Keratinocyte (primary cell): Measurements from ENCODE around the gene HRCT1. TPM values are rescaled to one million over a fixed set of nuclear protein-coding genes. Genes with fewer than 3 reads are reported as not detected.

Experiments used
- DNase-seq: peaks from one replicate; pipeline ENCODE4 v3.0.0-alpha.2; 2011; ENCODE audit warnings: low read depth, missing footprints, low spot score
- FAIRE-seq: peaks from 2 replicates; lab custom pipeline; 2011; peaks lifted over from hg19 to GRCh38; lab: Jason Lieb, UNC
- H2AFZ ChIP-seq: 2 replicates; pipeline ENCODE4 v1.6.0; 2012; ENCODE audit warnings: low read length, control low read depth, inconsistent platforms; ENCODE audit not compliant: control insufficient read depth
- H3K27ac ChIP-seq: 2 replicates; pipeline ENCODE4 v1.5.1; 2011; ENCODE audit warnings: low read length; ENCODE audit not compliant: control insufficient read depth, insufficient read depth
- H3K27me3 ChIP-seq: 3 replicates; pipeline ENCODE4 v1.6.0; 2011; ENCODE audit warnings: low read length; ENCODE audit not compliant: control insufficient read depth, insufficient read depth; ENCODE audit errors: extremely low read depth
- H3K36me3 ChIP-seq, 2 experiments: 2 replicates in 1 of 2; 3 replicates in 1 of 2; pipeline ENCODE4 v1.5.1; 2011; ENCODE audit warnings: low read length in 2 of 2, mild to moderate bottlenecking in 1 of 2; ENCODE audit not compliant: control insufficient read depth in 2 of 2, insufficient read depth in 2 of 2; ENCODE audit errors: extremely low read depth in 1 of 2
- H3K4me1 ChIP-seq: 3 replicates; pipeline ENCODE4 v1.5.1; 2011; ENCODE audit warnings: low read length; ENCODE audit not compliant: control insufficient read depth, insufficient read depth; ENCODE audit errors: extremely low read depth
- H3K4me2 ChIP-seq: 3 replicates; pipeline ENCODE4 v1.6.0; 2011; ENCODE audit warnings: low read depth, low read length; ENCODE audit not compliant: control insufficient read depth, insufficient read depth; ENCODE audit errors: extremely low read depth
- H3K4me3 ChIP-seq, 3 experiments: fragments of 200-600 bp in 1 of 3; sonication (generic) in 1 of 3; 2 replicates in 2 of 3; 3 replicates in 1 of 3; pipeline ENCODE4 v1.5.1; 2011 to 2016; ENCODE audit warnings: low read length in 3 of 3, mild to moderate bottlenecking in 3 of 3, control low read depth in 2 of 3, inconsistent platforms in 1 of 3, low read depth in 1 of 3, mixed read lengths in 1 of 3, mixed run types in 1 of 3, moderate library complexity in 1 of 3; ENCODE audit not compliant: control insufficient read depth in 2 of 3, insufficient read depth in 2 of 3; ENCODE audit errors: extremely low read depth in 1 of 3
- H3K79me2 ChIP-seq: 2 replicates; pipeline ENCODE4 v1.6.0; 2012; ENCODE audit warnings: low read length; ENCODE audit not compliant: control insufficient read depth, insufficient read depth
- H3K9ac ChIP-seq: 3 replicates; pipeline ENCODE4 v1.6.0; 2011; ENCODE audit warnings: low read length; ENCODE audit not compliant: control insufficient read depth, insufficient read depth; ENCODE audit errors: extremely low read depth
- H3K9me1 ChIP-seq: 3 replicates; pipeline ENCODE4 v1.6.0; 2011; ENCODE audit warnings: low read length; ENCODE audit not compliant: control insufficient read depth, insufficient read depth; ENCODE audit errors: extremely low read depth
- H3K9me3 ChIP-seq: 2 replicates; pipeline ENCODE4 v1.5.1; 2012; ENCODE audit warnings: low read depth, low read length; ENCODE audit not compliant: control insufficient read depth
- H4K20me1 ChIP-seq: 3 replicates; pipeline ENCODE4 v1.6.0; 2011; ENCODE audit warnings: low read length; ENCODE audit not compliant: control insufficient read depth, insufficient read depth; ENCODE audit errors: extremely low read depth
- EZH2 ChIP-seq: IDR thresholded peaks from one replicate; pipeline ENCODE4 v1.6.1; 2012; ENCODE audit warnings: inconsistent platforms, mild to moderate bottlenecking, low read length, moderate library complexity
- dilution Hi-C: fragments of 300-500 bp; cut with MboI; formaldehyde crosslinking; loops from one replicate; pipeline ENCODE4 v1.7.0; 2020; ENCODE audit warnings: low sequenced_read_pairs; ENCODE audit not compliant: extremely low pct_ligation_motif_present
- polyA plus RNA-seq, 5 experiments: library from polyadenylated mRNA; depleted of rRNA in 3 of 5; stranded (reverse) in 3 of 5; stranded (forward) in 1 of 5; unstranded in 1 of 5; fragments of >200 nt; gene quantifications; 1 replicate in 1 of 5; 2 replicates in 3 of 5; 3 replicates in 1 of 5; pipeline versions ENCODE4 v1.2.1 to v1.2.3, GENCODE V29; 2011 to 2012; ENCODE audit warnings: missing spikeins in 2 of 5, low read depth in 1 of 5, low replicate concordance in 1 of 5
- TF ChIP-seq, protein P1 (sequence below), 3 experiments: IDR thresholded peaks in 1 of 3; conservative IDR thresholded peaks in 1 of 3; optimal IDR thresholded peaks in 1 of 3; 2 replicates in 2 of 3; 3 replicates in 1 of 3; pipeline versions ENCODE3 to v1.5.1; 2011; ENCODE audit warnings: low read length in 3 of 3, mild to moderate bottlenecking in 3 of 3, moderate library complexity in 2 of 3, control low read depth in 1 of 3, inconsistent platforms in 1 of 3; ENCODE audit not compliant: insufficient read depth in 2 of 3; ENCODE audit errors: extremely low read depth in 1 of 3

Gene HRCT1
- polyA plus RNA-seq, 1 donor (not counting 4 experiments of a cell fraction or from before 2014, with no cell fraction given), result not detected

- no peak overlapping the region for H3K4me2 ChIP-seq
- no peak for FAIRE-seq
- no peak overlapping the region for H3K27ac ChIP-seq
- H3K4me3 ChIP-seq, result no peak overlapping the region
- dilution Hi-C loops, result no loop called here
- H3K36me3 ChIP-seq, result no peaks in the 10 kb centered on the region
- H3K9me3 ChIP-seq, result no peaks in the 10 kb centered on the region
- no peaks in the 10 kb centered on the region for H3K4me1 ChIP-seq
- H2AFZ ChIP-seq, result no peak overlapping the region
- DNase-seq, result no peak
- peaks cover 8% of the 10 kb centered on the region for H3K27me3 ChIP-seq
- H3K9me1 ChIP-seq, result no peaks in the 10 kb centered on the region
- H4K20me1 ChIP-seq, result no peaks in the 10 kb centered on the region
- no peak for TF ChIP-seq EZH2
- TF ChIP-seq, protein P1, sequence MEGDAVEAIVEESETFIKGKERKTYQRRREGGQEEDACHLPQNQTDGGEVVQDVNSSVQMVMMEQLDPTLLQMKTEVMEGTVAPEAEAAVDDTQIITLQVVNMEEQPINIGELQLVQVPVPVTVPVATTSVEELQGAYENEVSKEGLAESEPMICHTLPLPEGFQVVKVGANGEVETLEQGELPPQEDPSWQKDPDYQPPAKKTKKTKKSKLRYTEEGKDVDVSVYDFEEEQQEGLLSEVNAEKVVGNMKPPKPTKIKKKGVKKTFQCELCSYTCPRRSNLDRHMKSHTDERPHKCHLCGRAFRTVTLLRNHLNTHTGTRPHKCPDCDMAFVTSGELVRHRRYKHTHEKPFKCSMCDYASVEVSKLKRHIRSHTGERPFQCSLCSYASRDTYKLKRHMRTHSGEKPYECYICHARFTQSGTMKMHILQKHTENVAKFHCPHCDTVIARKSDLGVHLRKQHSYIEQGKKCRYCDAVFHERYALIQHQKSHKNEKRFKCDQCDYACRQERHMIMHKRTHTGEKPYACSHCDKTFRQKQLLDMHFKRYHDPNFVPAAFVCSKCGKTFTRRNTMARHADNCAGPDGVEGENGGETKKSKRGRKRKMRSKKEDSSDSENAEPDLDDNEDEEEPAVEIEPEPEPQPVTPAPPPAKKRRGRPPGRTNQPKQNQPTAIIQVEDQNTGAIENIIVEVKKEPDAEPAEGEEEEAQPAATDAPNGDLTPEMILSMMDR (optimal IDR thresholded peaks at IDR 0.05 in 1 of 3, IDR thresholded peaks at IDR 0.05 in 1 of 3, conservative IDR thresholded peaks at IDR 0.05 in 1 of 3; ENCODE audit: extremely low read depth in 1 of 3, insufficient read depth in 2 of 3, low read length in 3 of 3), result no peak
- H3K9ac ChIP-seq, result no peak overlapping the region
- H3K79me2 ChIP-seq, result no peaks in the 10 kb centered on the region
Measured at GRCh38 chr9:35861161-35861897, 44.7 kb upstream of the HRCT1 start.

DNA sequence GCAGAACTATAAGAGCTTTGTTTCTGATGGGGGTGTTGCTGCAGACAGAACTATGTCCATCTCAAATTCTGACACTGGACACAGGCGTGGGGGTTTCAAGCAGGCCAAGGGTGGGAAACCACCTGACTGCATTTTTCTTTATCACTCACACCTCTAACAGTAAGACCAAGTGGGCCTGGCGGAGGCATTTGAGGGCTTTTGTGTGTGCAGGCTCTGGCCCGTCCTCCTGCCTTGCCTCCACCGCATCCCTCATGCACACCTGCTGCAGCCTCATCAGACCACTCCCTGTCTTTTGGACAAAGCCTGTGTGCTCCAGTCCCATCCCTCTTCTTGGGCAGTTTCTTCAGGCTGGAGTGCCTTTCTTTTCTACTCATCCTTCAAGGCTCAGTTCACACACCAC lies 43.7 kb upstream of the HRCT1 start:
- dilution Hi-C loops, result no loop called here
- no peaks in the 10 kb centered on the region for H3K36me3 ChIP-seq
- no peaks in the 10 kb centered on the region for H3K4me1 ChIP-seq
- TF ChIP-seq, protein P1 (optimal IDR thresholded peaks at IDR 0.05 in 1 of 3, IDR thresholded peaks at IDR 0.05 in 1 of 3, conservative IDR thresholded peaks at IDR 0.05 in 1 of 3; ENCODE audit: extremely low read depth in 1 of 3, insufficient read depth in 2 of 3, low read length in 3 of 3), result no peak
- TF ChIP-seq EZH2, result no peak
- no peaks in the 10 kb centered on the region for H3K9me1 ChIP-seq
- H3K4me3 ChIP-seq, result no peak overlapping the region
- DNase-seq, result no peak
- no peak for FAIRE-seq
- no peaks in the 10 kb centered on the region for H3K79me2 ChIP-seq
- no peak overlapping the region for H3K4me2 ChIP-seq
- H3K9ac ChIP-seq, result no peak overlapping the region
- no peaks in the 10 kb centered on the region for H4K20me1 ChIP-seq
- no peak overlapping the region for H3K27ac ChIP-seq
- peaks cover 3% of the 10 kb centered on the region for H3K27me3 ChIP-seq
- H3K9me3 ChIP-seq, result no peaks in the 10 kb centered on the region
- no peak overlapping the region for H2AFZ ChIP-seq
